Skeletal muscle tissue (tissue), 4 donors: Measurements from ENCODE around the gene PPP2R1B. TPM values are rescaled to one million over a fixed set of nuclear protein-coding genes. Genes with fewer than 3 reads are reported as not detected.
A peak's percentile ranks its signal among the peaks of the same experiment; 100 is the strongest.
"Not testable (repeated sequence)": the region's sequence is repeated elsewhere in the genome, so short reads cannot be mapped to it uniquely, and the experiment has no call there.

Experiments used
- H3K27ac ChIP-seq: one replicate; pipeline ENCODE4 v1.7.0; 2013; ENCODE audit warnings: mild to moderate bottlenecking, low read depth, low read length, inconsistent platforms
- H3K27me3 ChIP-seq, 3 donors: one replicate each; pipeline ENCODE4 v1.7.0; 2013; ENCODE audit warnings: low read length in 3 of 3; ENCODE audit not compliant: control insufficient read depth in 3 of 3, insufficient read depth in 3 of 3
- H3K36me3 ChIP-seq, 3 donors: one replicate each; pipeline ENCODE4 v1.7.0; 2013; ENCODE audit warnings: low read length in 3 of 3; ENCODE audit not compliant: control insufficient read depth in 3 of 3, insufficient read depth in 3 of 3
- H3K4me1 ChIP-seq, 3 donors: one replicate each; pipeline ENCODE4 v1.7.0; 2013; ENCODE audit warnings: low read length in 3 of 3, mild to moderate bottlenecking in 3 of 3; ENCODE audit not compliant: control insufficient read depth in 3 of 3, insufficient read depth in 3 of 3
- H3K4me3 ChIP-seq, 3 donors: one replicate each; pipeline ENCODE4 v1.7.0; 2013; ENCODE audit warnings: low read length in 3 of 3
- H3K9ac ChIP-seq, 3 donors: one replicate each; pipeline ENCODE4 v1.7.0; 2013; ENCODE audit warnings: low read length in 3 of 3, mild to moderate bottlenecking in 3 of 3, moderate library complexity in 2 of 3, low read depth in 1 of 3
- H3K9me3 ChIP-seq, 3 donors: one replicate each; pipeline ENCODE4 v1.7.0; 2013; ENCODE audit warnings: low read length in 3 of 3; ENCODE audit not compliant: control insufficient read depth in 3 of 3
- total RNA-seq: library from RNA; depleted of rRNA; stranded (reverse); fragments of >200 nt; gene quantifications from one replicate; pipeline ENCODE4 v1.2.3, GENCODE V29; 2014
- donor health status: Osteomylitis.

Gene PPP2R1B
- total RNA-seq, 1 donor from 2014 or later: 25.1 TPM

- Histone ChIP-seq H3K27me3 (no peaks in the 10 kb centered on the region), H3K4me3 (no peak overlapping the region), H3K36me3 (peaks cover 54 to 64% (median 62%) of the 10 kb centered on the region in 3 donors), H3K27ac (no peak overlapping the region), H3K4me1 (peaks cover 17 to 33% (median 25%) of the 10 kb centered on the region in 3 donors), H3K9ac (no peak overlapping the region), H3K9me3 (no peaks in the 10 kb centered on the region)
Measured at GRCh38 chr11:111722501-111722900, 43.7 kb downstream of the PPP2R1B start.

DNA sequence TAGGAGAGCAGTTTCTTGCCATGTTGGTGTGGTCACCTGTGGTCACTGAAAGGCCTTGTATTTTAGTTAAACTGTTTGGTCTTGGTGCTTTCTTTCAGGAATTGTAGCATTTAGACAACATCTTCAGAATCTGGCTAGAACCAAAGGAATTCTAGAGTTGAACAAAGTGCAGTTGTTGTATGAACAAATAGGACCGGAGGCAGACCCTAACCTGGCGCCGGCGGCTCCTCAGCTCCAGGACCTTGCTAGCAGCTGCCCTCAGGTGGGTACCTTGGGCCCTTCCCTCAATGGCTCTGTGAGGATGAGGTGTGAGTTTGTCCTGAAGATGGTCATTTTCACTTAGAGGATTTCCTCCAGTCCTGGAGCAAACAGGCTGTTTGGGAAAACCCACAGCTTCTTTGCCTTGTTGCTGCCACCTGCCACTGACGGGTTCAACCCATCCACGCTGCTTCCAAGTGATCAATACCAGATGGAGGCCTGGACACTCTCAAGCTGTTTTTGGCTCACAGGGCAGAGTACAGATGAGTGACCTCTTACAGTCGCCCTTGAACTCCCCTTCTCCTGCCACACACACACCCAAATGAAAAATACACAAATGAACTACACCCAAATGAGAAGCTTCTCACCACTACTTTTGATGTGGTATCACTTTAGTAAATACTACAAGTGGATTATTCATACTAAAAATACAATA, 45.2 kb downstream of the PPP2R1B start:
- Histone ChIP-seq H3K4me3 (no peak overlapping the region), H3K9ac (no peak overlapping the region), H3K36me3 (peaks cover 45 to 58% (median 56%) of the 10 kb centered on the region in 3 donors), H3K9me3 (no peaks in the 10 kb centered on the region), H3K27ac (no peak overlapping the region), H3K4me1 (peaks cover 14 to 29% (median 25%) of the 10 kb centered on the region in 3 donors), H3K27me3 (no peaks in the 10 kb centered on the region)

DNA sequence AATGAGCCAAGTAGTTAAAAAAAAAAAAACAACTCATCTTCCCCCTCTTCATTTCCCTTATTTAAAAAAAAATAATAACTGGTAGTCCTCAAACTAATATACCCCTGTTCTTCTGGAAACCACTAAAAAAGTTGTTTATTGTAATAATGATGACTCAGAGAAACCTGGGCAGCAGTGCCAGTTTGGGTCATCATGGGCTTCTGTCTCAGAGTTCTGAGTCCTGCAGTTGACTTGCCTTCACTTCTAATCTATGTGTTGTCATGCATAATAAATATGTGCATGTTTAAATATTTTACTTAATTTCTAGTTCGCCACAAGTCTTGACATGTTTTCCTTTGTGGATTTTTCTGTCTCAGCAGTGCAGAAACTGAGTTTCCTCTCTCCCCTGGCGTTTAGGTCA, 46.8 kb downstream of the PPP2R1B start:
- no peaks in the 10 kb centered on the region for H3K9me3 ChIP-seq
- H3K9ac ChIP-seq: no peak overlapping the region
- H3K27ac ChIP-seq: no peak overlapping the region
- H3K27me3 ChIP-seq: no peaks in the 10 kb centered on the region
- H3K36me3 ChIP-seq: peaks cover 41 to 51% (median 48%) of the 10 kb centered on the region in 3 donors
- H3K4me1 ChIP-seq: peaks cover 10 to 19% (median 16%) of the 10 kb centered on the region in 3 donors
- no peak overlapping the region for H3K4me3 ChIP-seq

DNA sequence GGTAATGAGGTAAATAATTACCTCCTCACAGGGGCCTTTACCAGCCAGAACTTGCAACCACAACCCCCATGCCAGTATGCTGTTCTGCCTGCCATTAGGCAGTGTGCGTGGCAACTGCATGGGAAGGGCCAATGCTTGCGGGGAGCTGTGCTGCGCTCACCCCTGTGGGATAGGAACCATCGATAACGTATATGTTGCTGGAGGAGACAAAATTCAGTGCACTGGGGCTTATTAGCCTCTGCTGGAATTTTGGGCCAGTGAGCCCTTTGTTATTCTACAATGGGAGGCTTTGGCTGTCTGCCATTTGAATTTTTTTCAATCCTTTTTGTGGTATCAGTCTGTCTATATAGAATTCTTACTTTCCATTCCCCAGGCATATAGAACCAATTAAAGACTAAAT, 47.3 kb downstream of the PPP2R1B start:
- Histone ChIP-seq H3K9me3 (no peaks in the 10 kb centered on the region), H3K4me3 (peak overlapping the region in 1 of 3 donors; percentile 46), H3K4me1 (peaks cover 10 to 23% (median 16%) of the 10 kb centered on the region in 3 donors), H3K27ac (peak overlapping the region; percentile 77), H3K9ac (peak overlapping the region in 2 of 3 donors; percentile 12 to 68), H3K36me3 (peaks cover 42 to 47% (median 43%) of the 10 kb centered on the region in 3 donors), H3K27me3 (no peaks in the 10 kb centered on the region)

DNA sequence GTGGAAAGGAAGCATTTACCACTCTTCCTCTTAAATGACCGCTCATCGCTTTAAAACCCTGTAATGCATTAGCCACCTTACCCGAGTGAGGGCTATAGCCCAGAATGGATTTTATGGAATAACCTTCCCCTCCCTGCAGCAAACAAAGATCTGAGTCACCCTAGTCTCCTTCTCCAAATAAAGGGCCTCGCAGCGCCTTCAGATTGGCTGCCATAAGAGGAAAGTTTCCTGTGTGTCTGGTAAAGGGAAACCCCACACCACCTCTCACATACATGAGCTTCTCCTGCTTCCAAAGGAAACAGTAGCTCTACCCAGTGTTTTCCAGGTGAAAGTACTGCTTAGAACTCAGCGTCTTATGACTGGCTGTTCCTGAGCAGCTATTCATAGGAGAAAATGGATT, 47.8 kb downstream of the PPP2R1B start:
- Histone ChIP-seq H3K36me3 (peaks cover 38 to 45% (median 39%) of the 10 kb centered on the region in 3 donors), H3K27me3 (no peaks in the 10 kb centered on the region), H3K9ac (peak overlapping the region in 2 of 3 donors; percentile 48 to 68), H3K4me3 (no peak overlapping the region), H3K9me3 (no peaks in the 10 kb centered on the region), H3K4me1 (peaks cover 10 to 23% (median 16%) of the 10 kb centered on the region in 3 donors), H3K27ac (peak overlapping the region; percentile 77)

DNA sequence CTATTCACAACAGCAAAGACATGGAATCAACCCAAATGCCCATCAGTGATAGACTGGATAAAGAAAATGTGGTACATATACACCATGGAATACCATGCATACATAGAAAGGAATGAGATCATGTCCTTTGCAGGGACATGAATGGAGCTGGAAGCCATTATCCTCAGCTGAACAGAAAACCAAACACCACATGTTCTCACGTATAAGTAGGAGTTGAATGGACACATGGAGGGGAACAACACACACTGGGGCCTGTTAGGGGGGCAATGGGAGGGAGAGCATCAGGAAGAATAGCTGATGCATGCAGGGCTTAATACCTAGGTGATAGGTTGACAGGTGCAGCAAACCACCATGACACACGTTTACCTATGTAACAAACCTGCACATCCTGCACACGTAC, 48.5 kb downstream of the PPP2R1B start:
- not testable (repeated sequence) for H3K4me3 ChIP-seq, H3K27me3 ChIP-seq, H3K9ac ChIP-seq, H3K9me3 ChIP-seq, H3K27ac ChIP-seq
- Histone ChIP-seq H3K4me1 (peaks cover 10 to 23% (median 16%) of the 10 kb centered on the region in 3 donors), H3K36me3 (peaks cover 34 to 42% (median 39%) of the 10 kb centered on the region in 3 donors)

DNA sequence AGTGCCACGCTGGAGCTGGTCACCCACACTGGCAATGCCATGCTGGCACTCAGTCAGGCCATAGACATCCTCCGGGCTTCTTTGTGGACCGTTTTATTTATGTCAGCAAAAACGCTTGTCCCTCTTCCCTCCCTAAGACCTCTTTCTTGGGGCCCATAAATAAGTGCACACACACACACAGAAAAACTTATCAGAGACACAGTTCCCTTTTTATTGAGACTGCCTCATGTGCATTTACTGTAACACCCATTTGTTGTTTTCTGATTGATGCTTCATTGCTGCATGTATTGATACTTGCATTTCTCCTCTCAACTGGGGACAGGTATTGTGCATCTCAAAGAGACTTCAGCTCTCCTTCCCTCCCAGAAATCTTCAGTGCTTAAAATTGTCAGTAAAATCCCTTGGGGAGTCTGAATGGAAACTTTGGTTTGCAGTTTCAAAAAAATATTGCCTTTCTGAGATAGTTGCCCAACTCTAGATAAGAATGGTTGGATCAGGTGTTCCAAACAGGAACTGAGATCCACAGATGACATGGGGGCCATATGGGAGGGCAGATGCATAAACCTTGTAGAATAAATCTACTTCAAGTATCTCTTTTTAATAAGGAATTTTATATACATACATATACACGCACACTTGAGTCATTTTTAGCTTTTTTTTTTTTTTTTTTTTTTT, 50.9 kb downstream of the PPP2R1B start:
- no peaks in the 10 kb centered on the region for H3K27me3 ChIP-seq
- H3K36me3 ChIP-seq: peaks cover 23 to 34% (median 26%) of the 10 kb centered on the region in 3 donors
- no peak overlapping the region for H3K9ac ChIP-seq
- no peaks in the 10 kb centered on the region for H3K9me3 ChIP-seq
- H3K4me3 ChIP-seq: no peak overlapping the region
- no peak overlapping the region for H3K27ac ChIP-seq
- peaks cover 10 to 23% (median 16%) of the 10 kb centered on the region in 3 donors for H3K4me1 ChIP-seq

- Histone ChIP-seq H3K4me1 (peaks cover 10 to 23% (median 16%) of the 10 kb centered on the region in 3 donors), H3K9ac (no peak overlapping the region), H3K4me3 (no peak overlapping the region), H3K9me3 (no peaks in the 10 kb centered on the region), H3K27ac (no peak overlapping the region), H3K36me3 (peaks cover 18 to 30% (median 19%) of the 10 kb centered on the region in 3 donors), H3K27me3 (no peaks in the 10 kb centered on the region)
Measured at GRCh38 chr11:111714522-111714921, 51.7 kb downstream of the PPP2R1B start.

- no peak overlapping the region for H3K9ac ChIP-seq
Measured at GRCh38 chr11:111707691-111708067, 58.5 kb downstream of the PPP2R1B start.

More at GRCh38 chr11:111707691-111708067, 58.5 kb downstream of the PPP2R1B start:
- no peaks in the 10 kb centered on the region for H3K9me3 ChIP-seq
- H3K27ac ChIP-seq: no peak overlapping the region
- peaks cover 6 to 20% (median 11%) of the 10 kb centered on the region in 3 donors for H3K4me1 ChIP-seq
- H3K36me3 ChIP-seq: peaks cover 25 to 62% (median 28%) of the 10 kb centered on the region in 3 donors
- H3K27me3 ChIP-seq: no peaks in the 10 kb centered on the region
- H3K4me3 ChIP-seq: no peak overlapping the region
